ENCODE results near the gene LCOR.
"Not testable (repeated sequence)": the region's sequence is repeated elsewhere in the genome, so short reads cannot be mapped to it uniquely, and the experiment has no call there.

Gene LCOR

GRCh38 chr10:97016728-97017473, 184.8 kb downstream of the LCOR start:
- peak in 1 of 2 donors; percentile 6 for DNase-seq

- no peak for DNase-seq
These were observed 185.4 kb downstream of the LCOR start for GRCh38 chr10:97017474-97017903.

GRCh38 chr10:97018251-97019212, 186.4 kb downstream of the LCOR start:
- no peak for DNase-seq

GRCh38 chr10:97019213-97019844, 187.2 kb downstream of the LCOR start:
- DNase-seq: no peak

- DNase-seq: no peak
These were observed 188.6 kb downstream of the LCOR start for GRCh38 chr10:97020452-97021400.

- no peak for DNase-seq
These were observed 190.5 kb downstream of the LCOR start for GRCh38 chr10:97022616-97023015.

- no peak for DNase-seq
These were observed 191.5 kb downstream of the LCOR start for GRCh38 chr10:97023401-97024167.

- DNase-seq: no peak
These were observed 192.3 kb downstream of the LCOR start for GRCh38 chr10:97024168-97025073.

GRCh38 chr10:97025613-97026242, 193.6 kb downstream of the LCOR start:
- DNase-seq: peak; percentile 50 to 51

GRCh38 chr10:97028126-97028831, 196.2 kb downstream of the LCOR start:
- DNase-seq: no peak

- DNase-seq: no peak
These were observed 196.7 kb downstream of the LCOR start for GRCh38 chr10:97028832-97029178.

- no peak for DNase-seq
These were observed 197.2 kb downstream of the LCOR start for GRCh38 chr10:97029271-97029670.

GRCh38 chr10:97030894-97031293, 198.8 kb downstream of the LCOR start:
- DNase-seq: no peak

- no peak for DNase-seq
These were observed 199.4 kb downstream of the LCOR start for GRCh38 chr10:97031459-97031858.

- no peak for DNase-seq
These were observed 200.5 kb downstream of the LCOR start for GRCh38 chr10:97032624-97033023.

GRCh38 chr10:97033841-97034240, 201.7 kb downstream of the LCOR start:
- not testable (repeated sequence) for DNase-seq

GRCh38 chr10:97034301-97034700, 202.2 kb downstream of the LCOR start:
- no peak for DNase-seq

- no peak for DNase-seq
These were observed 203.1 kb downstream of the LCOR start for GRCh38 chr10:97034958-97035769.
